Stomach (tissue), 9 donors: ENCODE data around the gene CEBPE. TPM values are rescaled to one million over a fixed set of nuclear protein-coding genes. Genes with fewer than 3 reads are reported as not detected.
A peak's percentile ranks its signal among the peaks of the same experiment; 100 is the strongest.

Experiments used
- DNase-seq, 2 donors: peaks; one replicate each; pipeline versions ENCODE4 v3.0.0 to v3.0.0-alpha.2; 2013 to 2019
- H3K27ac ChIP-seq, 5 donors: fragments of 200-600 bp in 4 of 5; sonication (generic) in 4 of 5; one replicate each; pipeline ENCODE4 v1.5.1; 2013 to 2019; ENCODE audit warnings: mild to moderate bottlenecking in 1 of 5, moderate library complexity in 1 of 5
- H3K27me3 ChIP-seq, 3 donors: fragments of 200-600 bp; sonication (generic); one replicate each; pipeline ENCODE4 v1.5.1; 2017 to 2019; ENCODE audit warnings: mixed run types in 1 of 3
- H3K36me3 ChIP-seq, 4 donors: fragments of 200-600 bp; sonication (generic); 1 replicate in 3 of 4; 2 replicates in 1 of 4; pipeline ENCODE4 v1.5.1; 2016 to 2019
- H3K4me1 ChIP-seq, 4 donors: fragments of 200-600 bp; sonication (generic); one replicate each; pipeline ENCODE4 v1.5.1; 2016 to 2019
- H3K4me3 ChIP-seq, 4 donors: fragments of 200-600 bp; sonication (generic) in 3 of 4; one replicate each; pipeline ENCODE4 v1.5.1; 2016 to 2019; ENCODE audit warnings: mild to moderate bottlenecking in 1 of 4
- H3K9me3 ChIP-seq, 4 donors: fragments of 200-600 bp; sonication (generic); one replicate each; pipeline ENCODE4 v1.5.1; 2016 to 2019
- CTCF ChIP-seq, 7 experiments: fragments of 450-650 bp in 4 of 7; fragments of 200-600 bp in 3 of 7; sonication (generic) in 3 of 7; IDR thresholded peaks; one replicate each; pipeline ENCODE4 v1.5.1; 2016 to 2019; ENCODE audit warnings: antibody characterized with exemption in 7 of 7, control low read depth in 2 of 7, mild to moderate bottlenecking in 1 of 7
- EP300 ChIP-seq: sonication (generic); formaldehyde crosslinking; IDR thresholded peaks from one replicate; pipeline ENCODE4 v1.6.1; 2017; ENCODE audit warnings: antibody characterized with exemption
- POLR2A ChIP-seq, 4 donors: fragments of 450-650 bp; IDR thresholded peaks; one replicate each; pipeline ENCODE4 v1.6.1; 2016; ENCODE audit warnings: antibody characterized with exemption in 4 of 4, control low read depth in 2 of 4, mild to moderate bottlenecking in 1 of 4, moderate library complexity in 1 of 4
- POLR2AphosphoS5 ChIP-seq, 3 donors: sonication (generic); formaldehyde crosslinking; IDR thresholded peaks; one replicate each; pipeline ENCODE4 v1.6.1; 2016; ENCODE audit warnings: antibody characterized with exemption in 3 of 3
- WGBS, 5 donors: extraction: QIAGEN DNeasy Blood & Tissue Kit in 3 of 5; methylation state at CpG; one replicate each; pipeline versions ENCODE4 v1.1.5 to v1.1.7; 2013 to 2018; 5-methylcytosine and 5-hydroxymethylcytosine counted together
- intact Hi-C: fragments of 100-400 bp; cut with DNase I; formaldehyde crosslinking; loops from one replicate; pipeline ENCODE4 v1.15.1; 2023; ENCODE audit warnings: low total_unique reads
- polyA plus RNA-seq, 3 donors: library from polyadenylated mRNA; stranded (reverse); fragments of 200-250 nt; gene quantifications; one replicate each; pipeline ENCODE4 v1.2.3, GENCODE V29; 2013
- total RNA-seq, 5 donors: library from RNA; depleted of rRNA; stranded (reverse); fragments of >200 nt; gene quantifications; one replicate each; pipeline versions ENCODE4 v1.1.0 to v1.2.3, GENCODE V29; 2014 to 2016
- donor health status: healthy with polysubstance abuse.
- donor health status: Bipolar disorder and iron deficiency.
- donor health status: healthy.

The CEBPE gene
- total and polyA plus RNA-seq, 8 donors, result 0.37 TPM; not detected in 7

GRCh38 chr14:23159532-23159931 is 40.5 kb upstream of the CEBPE start:
- H3K4me3 ChIP-seq, result no peak overlapping the region
- intact Hi-C loops, result no loop called here
- H3K9me3 ChIP-seq, result no peaks in the 10 kb centered on the region
- peaks cover 0 to 35% (median 5%) of the 10 kb centered on the region in 4 donors for H3K36me3 ChIP-seq
- H3K27ac ChIP-seq, result no peak overlapping the region
- H3K4me1 ChIP-seq, result peaks cover 27 to 70% (median 35%) of the 10 kb centered on the region in 4 donors
- DNase-seq, result no peak
- WGBS, 5 donors, result 52 to 74% (median 56%) methylated on average over 1 of the region's 1 CpG
- TF ChIP-seq POLR2AphosphoS5 (IDR thresholded peaks at IDR 0.05) (no peak), EP300 (no peak), POLR2A (IDR thresholded peaks at IDR 0.05) (no peak), CTCF (IDR thresholded peaks at IDR 0.05) (no peak)
- no peaks in the 10 kb centered on the region for H3K27me3 ChIP-seq

GRCh38 chr14:23158779-23159178 is 39.7 kb upstream of the CEBPE start:
- Histone ChIP-seq H3K9me3 (no peaks in the 10 kb centered on the region), H3K27ac (no peak overlapping the region), H3K27me3 (no peaks in the 10 kb centered on the region), H3K4me1 (peaks cover 28 to 72% (median 35%) of the 10 kb centered on the region in 4 donors), H3K36me3 (peaks cover 0 to 30% (median 3%) of the 10 kb centered on the region in 4 donors), H3K4me3 (no peak overlapping the region)
- WGBS, 5 donors, result 81 to 89% (median 85%) methylated on average over 2 of the region's 2 CpGs
- no peak for DNase-seq
- TF ChIP-seq EP300 (no peak), POLR2AphosphoS5 (IDR thresholded peaks at IDR 0.05) (no peak), CTCF (IDR thresholded peaks at IDR 0.05) (no peak), POLR2A (IDR thresholded peaks at IDR 0.05) (no peak)
- intact Hi-C loops, result no loop called here

GRCh38 chr14:23154964-23155587 is 36.0 kb upstream of the CEBPE start:
- intact Hi-C loops, result no loop called here
- TF ChIP-seq POLR2A (IDR thresholded peaks at IDR 0.05) (peak in 1 of 4 donors; percentile 62), CTCF (IDR thresholded peaks at IDR 0.05) (no peak), POLR2AphosphoS5 (IDR thresholded peaks at IDR 0.05) (peak; percentile 84 to 91 (median 90))
- H3K9me3 ChIP-seq, result no peaks in the 10 kb centered on the region
- peak overlapping the region; percentile 88 to 94 (median 93) for H3K27ac ChIP-seq
- WGBS, 5 donors, result 13 to 18% (median 15%) methylated on average over 10 of the region's 10 CpGs
- no peaks in the 10 kb centered on the region for H3K27me3 ChIP-seq
- H3K36me3 ChIP-seq, result peaks cover 0 to 25% (median 9%) of the 10 kb centered on the region in 4 donors
- DNase-seq, result peak; percentile 89 to 92
- H3K4me1 ChIP-seq, result peaks cover 29 to 70% (median 42%) of the 10 kb centered on the region in 4 donors
- H3K4me3 ChIP-seq, result no peak overlapping the region

- WGBS, 5 donors, result 15 to 32% (median 20%) methylated on average over 16 to 28 of the region's 28 CpGs
- peak; percentile 92 to 97 for DNase-seq
- no peaks in the 10 kb centered on the region for H3K27me3 ChIP-seq
- intact Hi-C loops, result no loop called here
- TF ChIP-seq POLR2AphosphoS5 (IDR thresholded peaks at IDR 0.05), result peak; percentile 46 to 85 (median 79)
- TF ChIP-seq CTCF (IDR thresholded peaks at IDR 0.05), result no peak
- peak; percentile 90 for TF ChIP-seq EP300
- TF ChIP-seq POLR2A (IDR thresholded peaks at IDR 0.05), result peak in 1 of 4 donors; percentile 56
- H3K4me3 ChIP-seq, result peak overlapping the region; percentile 27 to 36 (median 32)
- H3K9me3 ChIP-seq, result no peaks in the 10 kb centered on the region
- peak overlapping the region; percentile 88 to 94 (median 93) for H3K27ac ChIP-seq
- peaks cover 0 to 17% (median 6%) of the 10 kb centered on the region in 4 donors for H3K36me3 ChIP-seq
- H3K4me1 ChIP-seq, result peaks cover 27 to 72% (median 42%) of the 10 kb centered on the region in 4 donors
Observed at GRCh38 chr14:23153851-23154796, 35.1 kb upstream of the CEBPE start.
